Ascending aorta (tissue), 2 donors: ENCODE measurements around the gene MSANTD2. TPM values are rescaled to one million over a fixed set of nuclear protein-coding genes. Genes with fewer than 3 reads are reported as not detected.

Source experiments
- DNase-seq, 2 donors: peaks; one replicate each; pipeline ENCODE4 v3.0.0-alpha.2; 2019; ENCODE audit warnings: low spot score in 2 of 2
- H3K27ac ChIP-seq, 2 donors: fragments of 200-600 bp; sonication (generic); one replicate each; pipeline ENCODE4 v1.5.1; 2016 to 2017; ENCODE audit warnings: mild to moderate bottlenecking in 1 of 2
- H3K27me3 ChIP-seq: fragments of 200-600 bp; sonication (generic); one replicate; pipeline ENCODE4 v1.5.1; 2017
- H3K36me3 ChIP-seq, 2 donors: fragments of 200-600 bp; sonication (generic); one replicate each; pipeline ENCODE4 v1.5.1; 2016
- H3K4me1 ChIP-seq, 2 donors: fragments of 200-600 bp; sonication (generic); one replicate each; pipeline ENCODE4 v1.5.1; 2016 to 2017; ENCODE audit warnings: mild to moderate bottlenecking in 1 of 2
- H3K4me3 ChIP-seq, 2 donors: fragments of 200-600 bp; sonication (generic); one replicate each; pipeline ENCODE4 v1.5.1; 2016 to 2017; ENCODE audit warnings: mild to moderate bottlenecking in 1 of 2
- H3K9me3 ChIP-seq, 2 donors: fragments of 200-600 bp; sonication (generic); one replicate each; pipeline ENCODE4 v1.5.1; 2016
- intact Hi-C: fragments of 100-400 bp; cut with DNase I; formaldehyde crosslinking; loops from one replicate; pipeline ENCODE4 v1.15.1; 2023
- total RNA-seq: library from RNA; depleted of rRNA; stranded (reverse); fragments of >200 nt; gene quantifications from one replicate; pipeline ENCODE4 v1.1.0, GENCODE V29; 2016
- TF ChIP-seq, protein P1 (sequence below), 3 experiments: fragments of 200-600 bp in 2 of 3; fragments of 450-650 bp in 1 of 3; sonication (generic) in 2 of 3; IDR thresholded peaks; one replicate each; pipeline ENCODE4 v1.5.1; 2016 to 2019; ENCODE audit warnings: antibody characterized with exemption in 3 of 3, mild to moderate bottlenecking in 1 of 3, moderate library complexity in 1 of 3

MSANTD2 gene
- total RNA-seq, 1 donor from 2014 or later: 21.4 TPM

DNA sequence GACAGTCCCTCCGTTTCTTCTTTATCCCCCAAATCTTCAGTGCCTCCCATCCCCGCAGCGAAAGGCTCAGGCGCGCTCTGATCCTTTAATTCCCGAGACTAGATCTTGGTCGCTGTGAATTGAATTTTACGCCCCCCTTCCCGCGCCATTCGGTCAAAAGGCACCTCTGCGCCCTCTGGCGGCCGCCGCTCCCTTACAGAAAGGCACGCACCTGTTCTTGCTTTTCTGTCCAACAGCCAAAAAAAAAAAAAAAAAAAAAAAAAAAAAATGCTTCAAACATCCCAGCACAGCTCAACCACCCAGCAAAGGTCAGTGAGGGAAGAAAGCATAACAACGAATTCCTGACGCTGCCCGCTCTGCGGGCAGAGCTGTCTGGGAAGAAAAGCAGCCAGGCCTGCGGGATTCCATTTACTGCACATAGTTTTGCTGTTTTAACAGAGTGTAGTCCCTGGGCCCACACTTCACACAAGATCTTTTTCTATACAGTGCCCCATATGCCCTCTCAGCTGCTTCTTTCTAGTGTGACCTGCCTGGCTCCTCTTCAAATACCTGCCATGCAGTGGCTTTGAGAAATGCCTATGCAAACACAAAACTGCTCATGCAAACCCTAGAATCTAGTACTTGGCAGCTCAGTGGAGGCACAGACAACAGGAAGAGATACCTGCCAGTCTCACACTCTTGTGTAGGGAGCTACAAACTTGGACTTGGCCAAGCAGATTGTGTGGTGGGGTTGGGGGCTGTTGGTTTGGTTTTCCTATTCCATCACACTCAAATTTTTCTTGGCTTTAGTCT lies 36.9 kb downstream of the MSANTD2 start:
- TF ChIP-seq, protein P1, sequence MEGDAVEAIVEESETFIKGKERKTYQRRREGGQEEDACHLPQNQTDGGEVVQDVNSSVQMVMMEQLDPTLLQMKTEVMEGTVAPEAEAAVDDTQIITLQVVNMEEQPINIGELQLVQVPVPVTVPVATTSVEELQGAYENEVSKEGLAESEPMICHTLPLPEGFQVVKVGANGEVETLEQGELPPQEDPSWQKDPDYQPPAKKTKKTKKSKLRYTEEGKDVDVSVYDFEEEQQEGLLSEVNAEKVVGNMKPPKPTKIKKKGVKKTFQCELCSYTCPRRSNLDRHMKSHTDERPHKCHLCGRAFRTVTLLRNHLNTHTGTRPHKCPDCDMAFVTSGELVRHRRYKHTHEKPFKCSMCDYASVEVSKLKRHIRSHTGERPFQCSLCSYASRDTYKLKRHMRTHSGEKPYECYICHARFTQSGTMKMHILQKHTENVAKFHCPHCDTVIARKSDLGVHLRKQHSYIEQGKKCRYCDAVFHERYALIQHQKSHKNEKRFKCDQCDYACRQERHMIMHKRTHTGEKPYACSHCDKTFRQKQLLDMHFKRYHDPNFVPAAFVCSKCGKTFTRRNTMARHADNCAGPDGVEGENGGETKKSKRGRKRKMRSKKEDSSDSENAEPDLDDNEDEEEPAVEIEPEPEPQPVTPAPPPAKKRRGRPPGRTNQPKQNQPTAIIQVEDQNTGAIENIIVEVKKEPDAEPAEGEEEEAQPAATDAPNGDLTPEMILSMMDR (IDR thresholded peaks at IDR 0.05): peak; percentile 26 to 75 (median 68)
- peaks cover 12 to 31% of the 10 kb centered on the region in 2 donors for H3K36me3 ChIP-seq
- intact Hi-C loops: loop anchor here (1.0 to 2.0 kb wide), 3 partner anchors 38 to 94 kb away; no protein-coding TSS in a partner anchor
- peak overlapping the region; percentile 79 to 85 for H3K27ac ChIP-seq
- H3K9me3 ChIP-seq: no peaks in the 10 kb centered on the region
- peak in 1 of 2 donors; percentile 92 for DNase-seq
- peak overlapping the region; percentile 62 to 67 for H3K4me3 ChIP-seq
- H3K27me3 ChIP-seq: no peaks in the 10 kb centered on the region
- H3K4me1 ChIP-seq: peaks cover 3 to 21% of the 10 kb centered on the region in 2 donors

DNA sequence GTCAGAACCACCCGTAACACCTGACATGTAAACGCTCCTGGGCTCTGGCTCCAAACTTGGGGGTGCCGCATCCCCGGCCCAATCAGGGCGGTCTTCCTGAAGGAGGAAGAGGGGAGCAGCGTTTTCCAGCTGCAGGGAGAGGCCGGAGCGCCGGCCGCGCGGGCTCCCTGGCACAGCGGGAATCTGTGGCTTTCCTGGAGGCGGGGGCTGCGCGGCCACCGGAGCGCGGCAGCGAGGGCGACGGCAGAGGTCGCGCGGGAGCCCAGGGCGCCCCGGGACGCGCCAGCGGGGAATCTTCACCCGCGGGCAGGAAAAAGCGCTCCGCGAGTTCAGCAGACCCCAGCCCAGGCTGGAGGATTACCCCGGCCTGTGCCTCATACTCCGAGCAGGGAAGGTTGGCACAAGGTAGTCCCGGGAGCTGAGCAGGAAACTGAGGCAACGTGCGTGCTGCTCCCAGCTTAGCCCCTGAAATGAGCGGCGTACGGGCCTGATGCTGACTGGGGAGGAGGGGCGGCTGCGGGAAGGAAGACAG lies 37.5 kb downstream of the MSANTD2 start:
- Histone ChIP-seq H3K9me3 (no peaks in the 10 kb centered on the region), H3K27ac (peak overlapping the region; percentile 79 to 85), H3K36me3 (peaks cover 12 to 28% of the 10 kb centered on the region in 2 donors), H3K27me3 (no peaks in the 10 kb centered on the region), H3K4me3 (peak overlapping the region; percentile 62 to 67), H3K4me1 (peaks cover 3 to 21% of the 10 kb centered on the region in 2 donors)
- intact Hi-C loops: loop anchor here (1.0 to 2.0 kb wide), 4 partner anchors 39 to 118 kb away; no protein-coding TSS in a partner anchor
- no peak for DNase-seq
- TF ChIP-seq, protein P1 (IDR thresholded peaks at IDR 0.05): no peak

DNA sequence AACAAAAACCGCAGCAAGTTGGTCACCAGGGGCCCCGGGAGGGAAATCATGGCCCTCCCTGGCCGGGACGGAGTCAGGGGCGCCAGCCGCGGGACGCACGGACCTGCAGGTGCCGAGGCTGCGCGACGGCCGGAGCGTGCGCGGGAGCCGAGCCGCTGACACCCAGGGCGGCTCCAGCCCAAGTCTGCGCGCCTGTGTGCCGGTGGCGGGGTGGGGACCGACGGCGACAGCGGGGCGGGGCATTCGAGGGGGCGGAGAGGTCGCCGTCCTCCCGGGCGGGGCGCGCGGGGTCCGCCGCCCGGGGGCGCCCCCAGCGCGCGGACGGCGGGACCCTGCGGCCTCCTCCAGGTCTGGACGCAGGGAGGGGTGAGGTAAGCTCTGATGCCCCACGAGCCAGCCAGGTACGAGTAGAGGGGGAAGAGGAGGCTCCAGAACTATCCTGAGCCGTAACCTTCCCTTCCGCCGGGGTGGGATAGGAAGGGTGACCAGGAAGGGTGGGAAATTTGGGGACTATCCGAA lies 38.0 kb downstream of the MSANTD2 start, which contains the start of gene ESAM:
ESAM (minus strand) TSS at position 186 of the 519 bp plus-strand sequence; CDS start at position 50, 136 bp downstream.
- no peak for DNase-seq
- intact Hi-C loops: loop anchor here (1.0 to 2.0 kb wide), 2 partner anchors 75 to 118 kb away; no protein-coding TSS in a partner anchor
- H3K27ac ChIP-seq: peak within 1 kb of the TSS; percentile 85 to 89
- H3K36me3 ChIP-seq: peaks cover 8 to 23% of the 10 kb centered on the region in 2 donors
- TF ChIP-seq, protein P1 (IDR thresholded peaks at IDR 0.05): no peak
- peak within 1 kb of the TSS; percentile 62 to 67 for H3K4me3 ChIP-seq
- no peaks in the 10 kb centered on the region for H3K9me3 ChIP-seq
- peaks cover 3 to 21% of the 10 kb centered on the region in 2 donors for H3K4me1 ChIP-seq
- H3K27me3 ChIP-seq: no peaks in the 10 kb centered on the region

DNA sequence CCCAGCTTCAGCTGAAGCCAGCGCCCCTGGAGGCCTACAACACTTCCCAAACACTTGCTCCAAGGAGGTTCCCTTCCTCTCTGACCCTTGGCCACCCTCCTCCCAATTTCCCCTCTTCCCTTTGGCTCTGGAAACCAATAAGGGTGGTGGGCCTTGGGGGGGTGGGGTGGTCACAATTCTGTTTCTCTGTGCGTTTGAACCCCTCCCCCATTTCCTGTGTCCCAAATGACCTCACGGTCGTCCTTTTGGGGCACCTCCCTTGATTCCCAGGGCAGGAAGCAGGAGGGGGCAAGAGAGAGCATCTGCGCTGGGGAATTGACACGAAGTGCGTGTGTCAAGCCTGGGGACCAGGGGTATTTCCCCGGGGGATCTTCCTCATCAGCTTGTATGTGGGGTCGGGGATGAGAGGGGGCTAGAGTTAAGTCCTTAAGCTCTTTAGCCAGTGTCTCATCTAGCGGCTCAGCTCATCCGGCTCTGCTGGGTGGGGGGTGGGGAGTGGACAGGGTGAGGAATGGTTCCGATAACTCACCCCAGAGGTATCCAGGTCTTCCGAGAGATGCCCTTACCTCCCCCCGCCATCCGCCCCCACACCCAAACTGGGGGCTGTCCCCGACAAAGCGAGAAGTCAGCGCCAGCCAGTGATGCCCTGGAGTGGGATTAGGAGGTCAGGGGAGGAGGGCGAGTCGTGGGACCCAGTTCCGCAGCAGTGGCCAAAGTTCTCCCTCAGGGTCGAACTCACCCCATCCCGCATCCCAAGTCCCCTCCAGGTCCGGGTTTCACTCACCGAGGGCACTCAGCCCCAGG lies 38.7 kb downstream of the MSANTD2 start:
- no peak for DNase-seq
- Histone ChIP-seq H3K4me1 (peaks cover 3 to 21% of the 10 kb centered on the region in 2 donors), H3K36me3 (peaks cover 4 to 20% of the 10 kb centered on the region in 2 donors), H3K9me3 (no peaks in the 10 kb centered on the region), H3K4me3 (peak overlapping the region; percentile 62 to 67), H3K27ac (peak overlapping the region; percentile 85 to 89), H3K27me3 (no peaks in the 10 kb centered on the region)
- TF ChIP-seq, protein P1 (IDR thresholded peaks at IDR 0.05): no peak
- intact Hi-C loops: loop anchor here (1.0 to 2.0 kb wide), 2 partner anchors 75 to 117 kb away; no protein-coding TSS in a partner anchor

DNA sequence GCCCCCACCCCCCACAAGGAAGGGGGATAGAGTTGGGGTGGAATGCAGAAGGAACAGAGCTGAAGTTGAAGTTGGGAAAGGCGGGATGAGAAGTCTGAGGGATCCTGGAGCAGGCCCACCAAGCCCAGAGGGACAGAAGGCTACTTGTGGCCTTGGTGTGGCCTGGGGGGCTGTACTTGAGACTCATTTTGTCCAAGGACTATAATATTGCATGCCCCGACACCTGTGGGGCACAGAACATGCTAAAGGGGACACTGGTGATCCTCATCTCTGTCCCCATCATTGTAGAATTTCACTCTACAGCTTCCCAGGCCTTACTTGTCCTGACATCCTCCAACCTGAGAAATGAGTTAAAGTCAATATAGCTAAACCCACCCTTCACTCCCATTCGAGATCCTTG lies 39.4 kb downstream of the MSANTD2 start:
- Histone ChIP-seq H3K4me1 (peaks cover 3 to 21% of the 10 kb centered on the region in 2 donors), H3K27me3 (no peaks in the 10 kb centered on the region), H3K36me3 (peaks cover 0 to 13% of the 10 kb centered on the region in 2 donors), H3K9me3 (no peaks in the 10 kb centered on the region), H3K27ac (peak overlapping the region; percentile 85 to 89), H3K4me3 (peak overlapping the region; percentile 62 to 67)
- DNase-seq: no peak
- intact Hi-C loops: loop anchor here (1.0 kb wide), 1 partner anchor 22 kb away; the partner anchor contains the start of gene NRGN
- TF ChIP-seq, protein P1 (IDR thresholded peaks at IDR 0.05): no peak
